H9 (cell line): ENCODE data around the gene PLP2. TPM values are rescaled to one million over a fixed set of nuclear protein-coding genes. Genes with fewer than 3 reads are reported as not detected.

Experiments used
- DNase-seq: peaks from one replicate; pipeline ENCODE4 v3.0.0-alpha.2; 2017
- H2AFZ ChIP-seq: one replicate; pipeline ENCODE4 v1.6.1; 2013; ENCODE audit warnings: mild to moderate bottlenecking, low read length, control low read depth, moderate library complexity
- H2AK5ac ChIP-seq: 2 replicates; pipeline ENCODE4 v1.6.1; 2013; ENCODE audit warnings: low read length, control low read depth, mixed read lengths; ENCODE audit not compliant: insufficient read length
- H2BK120ac ChIP-seq: one replicate; pipeline ENCODE4 v1.6.1; 2013; ENCODE audit warnings: low read depth, mild to moderate bottlenecking, low read length, control low read depth, inconsistent platforms; ENCODE audit not compliant: poor library complexity, severe bottlenecking
- H2BK12ac ChIP-seq: 2 replicates; pipeline ENCODE4 v1.6.1; 2013; ENCODE audit warnings: low read length, control low read depth, mixed read lengths, low read depth; ENCODE audit not compliant: insufficient read length
- H2BK15ac ChIP-seq: 2 replicates; pipeline ENCODE4 v1.6.1; 2013; ENCODE audit warnings: low read depth, low read length, control low read depth
- H2BK20ac ChIP-seq: one replicate; pipeline ENCODE4 v1.6.1; 2013; ENCODE audit warnings: low read depth, mild to moderate bottlenecking, low read length, control low read depth, inconsistent platforms; ENCODE audit not compliant: poor library complexity, severe bottlenecking
- H2BK5ac ChIP-seq: 2 replicates; pipeline ENCODE4 v1.6.1; 2013; ENCODE audit warnings: low read length, control low read depth, mixed read lengths; ENCODE audit not compliant: insufficient read length
- H3K14ac ChIP-seq: 2 replicates; pipeline ENCODE4 v1.6.1; 2013; ENCODE audit warnings: low read length, control low read depth; ENCODE audit not compliant: insufficient read depth
- H3K18ac ChIP-seq: 2 replicates; pipeline ENCODE4 v1.6.1; 2013; ENCODE audit warnings: low read depth, mild to moderate bottlenecking, mixed read lengths, low read length, control low read depth; ENCODE audit not compliant: insufficient read length
- H3K23ac ChIP-seq: 2 replicates; pipeline ENCODE4 v1.6.1; 2013; ENCODE audit warnings: low read length, control low read depth, mixed read lengths, low read depth; ENCODE audit not compliant: insufficient read length
- H3K23me2 ChIP-seq: 2 replicates; pipeline ENCODE4 v1.6.1; 2013; ENCODE audit warnings: low read depth, mild to moderate bottlenecking, mixed read lengths, low read length, control low read depth; ENCODE audit not compliant: insufficient read length, poor library complexity, severe bottlenecking
- H3K27ac ChIP-seq: 2 replicates; pipeline ENCODE4 v1.5.1; 2013; ENCODE audit warnings: low read length, control low read depth, mixed read lengths, low read depth; ENCODE audit not compliant: insufficient read length
- H3K27me3 ChIP-seq: 2 replicates; pipeline ENCODE4 v1.6.1; 2013; ENCODE audit warnings: low read length, control low read depth, inconsistent platforms; ENCODE audit not compliant: insufficient read depth
- H3K4ac ChIP-seq: 2 replicates; pipeline ENCODE4 v1.6.1; 2013; ENCODE audit warnings: low read depth, mild to moderate bottlenecking, control low read depth, inconsistent platforms, low read length, moderate library complexity
- H3K4me1 ChIP-seq: 2 replicates; pipeline ENCODE4 v1.6.1; 2013; ENCODE audit warnings: low read length, control low read depth, inconsistent platforms; ENCODE audit not compliant: insufficient read depth
- H3K4me2 ChIP-seq: 2 replicates; pipeline ENCODE4 v1.6.1; 2013; ENCODE audit warnings: low read length, control low read depth, mixed read lengths; ENCODE audit not compliant: insufficient read length, insufficient read depth
- H3K56ac ChIP-seq: 2 replicates; pipeline ENCODE4 v1.6.1; 2013; ENCODE audit warnings: low read depth, mild to moderate bottlenecking, mixed read lengths, low read length, control low read depth; ENCODE audit not compliant: insufficient read length
- H3K79me1 ChIP-seq: 2 replicates; pipeline ENCODE4 v1.6.1; 2013; ENCODE audit warnings: low read depth, mild to moderate bottlenecking, moderate library complexity, low read length, control low read depth, inconsistent platforms; ENCODE audit not compliant: insufficient read depth, poor library complexity, severe bottlenecking
- H3K79me2 ChIP-seq: 2 replicates; pipeline ENCODE4 v1.6.1; 2013; ENCODE audit warnings: low read length, control low read depth, inconsistent platforms; ENCODE audit not compliant: insufficient read depth
- H3K9ac ChIP-seq: 2 replicates; pipeline ENCODE4 v1.6.1; 2013; ENCODE audit warnings: low read length, control low read depth, mixed read lengths; ENCODE audit not compliant: insufficient read length; ENCODE audit errors: extremely low read depth
- H3K9me3 ChIP-seq: one replicate; pipeline ENCODE4 v1.6.1; 2013; ENCODE audit warnings: low read depth, low read length, inconsistent platforms; ENCODE audit not compliant: control insufficient read depth
- H3T11ph ChIP-seq: one replicate; pipeline ENCODE4 v1.6.1; 2013; ENCODE audit warnings: mild to moderate bottlenecking, low read length, control low read depth, inconsistent platforms
- H4K20me1 ChIP-seq: one replicate; pipeline ENCODE4 v1.6.1; 2013; ENCODE audit not compliant: control insufficient read depth, insufficient read length, insufficient read depth
- H4K5ac ChIP-seq: 2 replicates; pipeline ENCODE4 v1.6.1; 2013; ENCODE audit warnings: low read depth, mild to moderate bottlenecking, mixed read lengths, low read length, control low read depth; ENCODE audit not compliant: insufficient read length
- H4K8ac ChIP-seq: replicated peaks from 2 replicates; pipeline ENCODE4 v1.6.1; 2013; ENCODE audit warnings: low read length, control low read depth, mixed read lengths, low read depth; ENCODE audit not compliant: insufficient read length
- H4K91ac ChIP-seq: 2 replicates; pipeline ENCODE4 v1.6.1; 2013; ENCODE audit warnings: low read depth, mild to moderate bottlenecking, moderate library complexity, mixed read lengths, low read length, control low read depth; ENCODE audit not compliant: insufficient read length
- H3K27ac Mint-ChIP-seq, 3 experiments: 2 replicates in 2 of 3; 3 replicates in 1 of 3; pipeline ENCODE4 v1.8.0; 2020 to 2021; ENCODE audit warnings: mixed read lengths in 3 of 3, mild to moderate bottlenecking in 1 of 3, moderate library complexity in 1 of 3
- H3K27me3 Mint-ChIP-seq: 2 replicates; pipeline ENCODE4 v1.8.0; 2021; ENCODE audit warnings: low read depth, mild to moderate bottlenecking, moderate library complexity, mixed read lengths
- H3K36me3 Mint-ChIP-seq, 3 experiments: 2 replicates in 2 of 3; 3 replicates in 1 of 3; pipeline ENCODE4 v1.8.0; 2020 to 2021; ENCODE audit warnings: low read depth in 3 of 3, mixed read lengths in 3 of 3; ENCODE audit not compliant: insufficient read depth in 1 of 3
- H3K4me1 Mint-ChIP-seq, 2 experiments: 2 replicates each; pipeline ENCODE4 v1.8.0; 2020; ENCODE audit warnings: mixed read lengths in 2 of 2
- H3K4me3 Mint-ChIP-seq, 2 experiments: 2 replicates in 1 of 2; 3 replicates in 1 of 2; pipeline ENCODE4 v1.8.0; 2020 to 2021; ENCODE audit warnings: mild to moderate bottlenecking in 2 of 2, mixed read lengths in 2 of 2, moderate library complexity in 1 of 2
- H3K9me3 Mint-ChIP-seq, 2 experiments: 2 replicates in 1 of 2; 3 replicates in 1 of 2; pipeline ENCODE4 v1.8.0; 2020; ENCODE audit warnings: mild to moderate bottlenecking in 2 of 2, mixed read lengths in 2 of 2, moderate library complexity in 1 of 2
- WGBS: extraction: QIAGEN DNeasy Blood & Tissue Kit; methylation state at CpG from one replicate; pipeline ENCODE4 v1.1.7; 2013; ENCODE audit warnings: missing lambda C conversion rate, low lambda C conversion rate, mixed read lengths; ENCODE audit not compliant: insufficient read length; ENCODE audit errors: extremely low coverage; 5-methylcytosine and 5-hydroxymethylcytosine counted together
- total RNA-seq: library from RNA; stranded (reverse); gene quantifications from 2 replicates; pipeline ENCODE4 v1.2.1, GENCODE V29; 2021
- TF ChIP-seq, protein P1 (sequence below): fragments of 200-600 bp; sonication (generic); conservative IDR thresholded peaks from 3 replicates; pipeline ENCODE4 v1.8.0; 2021; ENCODE audit warnings: antibody characterized with exemption, mild to moderate bottlenecking

The PLP2 gene
- total RNA-seq, 1 experiment from 2014 or later, result 11.7 TPM

DNA sequence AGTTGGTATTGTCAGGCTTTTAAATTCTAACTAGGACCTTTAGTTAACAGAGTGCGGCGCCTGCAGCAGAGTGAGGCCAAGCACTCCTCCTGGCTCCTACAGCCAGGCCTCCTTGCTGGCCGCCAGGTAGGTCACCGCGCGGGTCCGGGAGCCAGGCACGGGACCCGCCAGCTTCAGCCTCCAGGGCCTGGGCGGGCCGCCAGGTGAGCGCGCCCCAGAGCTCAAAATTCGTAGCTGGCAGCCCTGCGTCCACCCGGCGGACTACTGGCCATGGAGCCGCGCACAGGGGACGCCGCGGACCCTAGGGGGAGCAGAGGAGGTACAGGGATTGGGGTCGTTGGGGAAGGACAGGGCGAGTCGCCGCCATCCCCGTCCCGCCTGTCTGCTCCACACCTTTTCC, 9.1 kb upstream of the PLP2 start, which contains the start of gene MAGIX:
MAGIX (plus strand) TSS at position 139 of the 400 bp plus-strand sequence; CDS start at position 271, 132 bp downstream.
- no peak within 1 kb of the TSS for H2BK120ac ChIP-seq
- Mint-ChIP-seq H3K4me1 (peaks cover 8 to 21% of the 10 kb centered on the region in 2 experiments), H3K4me3 (peak within 1 kb of the TSS; percentile 72 to 84), H3K9me3 (peaks cover 60 to 67% of the 10 kb centered on the region in 2 experiments), H3K36me3 (peaks cover 0 to 4% (median 4%) of the 10 kb centered on the region in 3 experiments; a peak in 3 of 7 replicates), H3K27ac (no peak within 1 kb of the TSS), H3K27me3 (peaks cover 33% of the 10 kb centered on the region)
- H4K91ac ChIP-seq, result no peak within 1 kb of the TSS
- no peak within 1 kb of the TSS for H3K9ac ChIP-seq
- no peak within 1 kb of the TSS for H2BK20ac ChIP-seq
- no peak within 1 kb of the TSS for H3K18ac ChIP-seq
- H3K56ac ChIP-seq, result no peak within 1 kb of the TSS
- H3K27ac ChIP-seq, result no peak within 1 kb of the TSS
- H4K8ac ChIP-seq, result no peak within 1 kb of the TSS
- peak within 1 kb of the TSS; percentile 28 for H3K4me2 ChIP-seq
- H2AFZ ChIP-seq, result no peak within 1 kb of the TSS
- H3T11ph ChIP-seq, result no peak within 1 kb of the TSS
- no CpG with 5 or more reads among the region's 28 CpGs for WGBS
- H2AK5ac ChIP-seq, result no peak within 1 kb of the TSS
- peaks cover 14% of the 10 kb centered on the region for H3K23me2 ChIP-seq
- H3K4ac ChIP-seq, result no peak within 1 kb of the TSS
- no peak within 1 kb of the TSS for H4K5ac ChIP-seq
- no peaks in the 10 kb centered on the region for H3K4me1 ChIP-seq
- H4K20me1 ChIP-seq, result no peaks in the 10 kb centered on the region
- no peak within 1 kb of the TSS for H2BK15ac ChIP-seq
- H3K23ac ChIP-seq, result no peak within 1 kb of the TSS
- H2BK12ac ChIP-seq, result no peak within 1 kb of the TSS
- TF ChIP-seq, protein P1, sequence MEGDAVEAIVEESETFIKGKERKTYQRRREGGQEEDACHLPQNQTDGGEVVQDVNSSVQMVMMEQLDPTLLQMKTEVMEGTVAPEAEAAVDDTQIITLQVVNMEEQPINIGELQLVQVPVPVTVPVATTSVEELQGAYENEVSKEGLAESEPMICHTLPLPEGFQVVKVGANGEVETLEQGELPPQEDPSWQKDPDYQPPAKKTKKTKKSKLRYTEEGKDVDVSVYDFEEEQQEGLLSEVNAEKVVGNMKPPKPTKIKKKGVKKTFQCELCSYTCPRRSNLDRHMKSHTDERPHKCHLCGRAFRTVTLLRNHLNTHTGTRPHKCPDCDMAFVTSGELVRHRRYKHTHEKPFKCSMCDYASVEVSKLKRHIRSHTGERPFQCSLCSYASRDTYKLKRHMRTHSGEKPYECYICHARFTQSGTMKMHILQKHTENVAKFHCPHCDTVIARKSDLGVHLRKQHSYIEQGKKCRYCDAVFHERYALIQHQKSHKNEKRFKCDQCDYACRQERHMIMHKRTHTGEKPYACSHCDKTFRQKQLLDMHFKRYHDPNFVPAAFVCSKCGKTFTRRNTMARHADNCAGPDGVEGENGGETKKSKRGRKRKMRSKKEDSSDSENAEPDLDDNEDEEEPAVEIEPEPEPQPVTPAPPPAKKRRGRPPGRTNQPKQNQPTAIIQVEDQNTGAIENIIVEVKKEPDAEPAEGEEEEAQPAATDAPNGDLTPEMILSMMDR, result no peak
- no peak within 1 kb of the TSS for H2BK5ac ChIP-seq
- peaks cover 18% of the 10 kb centered on the region for H3K9me3 ChIP-seq
- no peaks in the 10 kb centered on the region for H3K79me2 ChIP-seq
- H3K79me1 ChIP-seq, result no peaks in the 10 kb centered on the region
- H3K27me3 ChIP-seq, result no peaks in the 10 kb centered on the region; the same call in 1 of the 2 replicates
- no peak within 1 kb of the TSS for H3K14ac ChIP-seq
- peak; percentile 40 for DNase-seq
